Measurements from ENCODE around the gene TENM4.

TENM4 gene

GRCh38 chr11:78954696-78955095 is 486.1 kb downstream of the TENM4 start:
- H3K4me3 ChIP-seq (ENCODE audit: low read length): no peak overlapping the region
- no peak for TF ChIP-seq CTCF (conservative IDR thresholded peaks at IDR 0.05; ENCODE audit: low read length)
- DNase-seq (ENCODE audit: low read depth): no peak

GRCh38 chr11:78954261-78954660 is 486.6 kb downstream of the TENM4 start:
- H3K4me3 ChIP-seq (ENCODE audit: low read length): no peak overlapping the region
- DNase-seq (ENCODE audit: low read depth): no peak
- no peak for TF ChIP-seq CTCF (conservative IDR thresholded peaks at IDR 0.05; ENCODE audit: low read length)

GRCh38 chr11:78952890-78953289 is 487.9 kb downstream of the TENM4 start:
- TF ChIP-seq CTCF (conservative IDR thresholded peaks at IDR 0.05; ENCODE audit: low read length): no peak
- no peak for DNase-seq (ENCODE audit: low read depth)
- H3K4me3 ChIP-seq (ENCODE audit: low read length): no peak overlapping the region

GRCh38 chr11:78952175-78952574 is 488.7 kb downstream of the TENM4 start:
- no peak overlapping the region for H3K4me3 ChIP-seq (ENCODE audit: low read length)
- no peak for DNase-seq (ENCODE audit: low read depth)
- TF ChIP-seq CTCF (conservative IDR thresholded peaks at IDR 0.05; ENCODE audit: low read length): no peak

GRCh38 chr11:78949976-78950690 is 490.7 kb downstream of the TENM4 start:
- no peak overlapping the region for H3K4me3 ChIP-seq (ENCODE audit: low read length)
- no peak for DNase-seq (ENCODE audit: low read depth)
- TF ChIP-seq CTCF (conservative IDR thresholded peaks at IDR 0.05; ENCODE audit: low read length): no peak

GRCh38 chr11:78946945-78947902 is 493.6 kb downstream of the TENM4 start:
- no peak overlapping the region for H3K4me3 ChIP-seq (ENCODE audit: low read length)
- peak; percentile 72 for DNase-seq (ENCODE audit: low read depth)
- no peak for TF ChIP-seq CTCF (conservative IDR thresholded peaks at IDR 0.05; ENCODE audit: low read length)

All from AG10803 (cell line).